Measurements from ENCODE around the gene PET117. TPM values are rescaled to one million over a fixed set of nuclear protein-coding genes. Genes with fewer than 3 reads are reported as not detected.
"Not testable (repeated sequence)": the region's sequence is repeated elsewhere in the genome, so short reads cannot be mapped to it uniquely, and the experiment has no call there.

The PET117 gene
- 10.7 and 13.0 TPM in 2 replicates for total RNA-seq
- total RNA-seq (2013), result 17.2 TPM
- 2.1 and 5.1 TPM in 2 replicates for polyA plus RNA-seq
- polyA minus RNA-seq, result 4.4 and 5.8 TPM in 2 replicates

- Histone ChIP-seq H3K79me2 (ENCODE audit: control insufficient read depth, insufficient read depth, low read length) (peaks cover 26% of the 10 kb centered on the region), H3K4me2 (replicated peaks; ENCODE audit: low read depth, low read length, poor library complexity, severe bottlenecking) (peak within 1 kb of the TSS; percentile 98), H2AFZ (ENCODE audit: insufficient read depth, low read depth, low read length, poor library complexity, severe bottlenecking) (peak within 1 kb of the TSS; percentile 100), H3K27ac (ENCODE audit: low read length in 2 of 2) (peak within 1 kb of the TSS; percentile 65 to 77), H3K9ac (ENCODE audit: low read length) (peak within 1 kb of the TSS; percentile 79), H3K4me1 (ENCODE audit: control insufficient read depth in 2 of 2, insufficient read depth in 2 of 2, low read length in 2 of 2) (peaks cover 15 to 25% of the 10 kb centered on the region in 2 donors), H4K20me1 (ENCODE audit: control insufficient read depth, insufficient read depth, low read length, poor library complexity, severe bottlenecking) (peaks cover 14% of the 10 kb centered on the region), H3K9me3 (ENCODE audit: control extremely low read depth in 1 of 3, control insufficient read depth in 2 of 3, insufficient read depth in 1 of 3, low read length in 2 of 3) (no peaks in the 10 kb centered on the region), H3K36me3 (replicated peaks in 1 of 2; ENCODE audit: control extremely low read depth in 1 of 2, control insufficient read depth in 1 of 2, extremely low read depth in 1 of 2, insufficient read depth in 2 of 2, low read length in 1 of 2) (no peaks in the 10 kb centered on the region), H3K27me3 (replicated peaks in 1 of 4; ENCODE audit: control extremely low read depth in 1 of 4, control insufficient read depth in 3 of 4, insufficient read depth in 4 of 4, low read length in 3 of 4) (peaks cover 0 to 4% (median 0%) of the 10 kb centered on the region in 4 experiments), H3K4me3 (ENCODE audit: control extremely low read depth in 1 of 5, extremely low read depth in 1 of 5, insufficient read depth in 1 of 5, low read depth in 2 of 5, low read length in 4 of 5) (peak within 1 kb of the TSS; percentile 48 to 93 (median 85))
- no peaks in the 10 kb centered on the region for H3K27me3 Mint-ChIP-seq
- TF ChIP-seq CTCF (IDR thresholded peaks at IDR 0.05) (no peak), EZH2 (IDR thresholded peaks at IDR 0.05; ENCODE audit: borderline replicate concordance, insufficient read depth, low read depth, low read length, poor library complexity, severe bottlenecking) (no peak)
- WGBS (ENCODE audit: insufficient coverage), result under 1% methylated on average over 86 of the region's 87 CpGs
- peak within 1 kb of the TSS; percentile 95 for H3K27ac Mint-ChIP-seq
- H3K4me1 Mint-ChIP-seq, result peaks cover 27% of the 10 kb centered on the region
- H3K4me3 Mint-ChIP-seq, result peak within 1 kb of the TSS; percentile 92
- CTCF ChIA-PET, result interaction anchor here (0.9 to 1.5 kb wide), 2 partner anchors 455 to 459 kb away, joined by 3 to 7 read pairs; partner anchors contain the start of gene RRBP1
- DNase-seq (peak; percentile 97), ATAC-seq (ENCODE audit: low read depth) (peak; percentile 88)
- intact Hi-C loops (cut with micrococcal nuclease), result loop anchor here (1.0 to 5.0 kb wide), 8 partner anchors 151 to 655 kb away; partner anchors contain the start of genes DSTN, DTD1, MGME1 and RRBP1
- POLR2A ChIA-PET, result interaction anchor here (0.5 to 1.2 kb wide), 4 partner anchors 135 to 329 kb away, joined by 3 to 7 read pairs (median 4); partner anchors contain the start of genes DZANK1 and ZNF133
- no peaks in the 10 kb centered on the region for H3K9me3 Mint-ChIP-seq (ENCODE audit: insufficient read depth)
Observed at GRCh38 chr20:18137412-18138265, at the start of gene PET117, which contains the start of gene KAT14. Gene PET117, plus strand, starts transcription at chr20:18137863. Its CDS starts 93 bp downstream, at chr20:18137956. Gene KAT14, plus strand, starts transcription at chr20:18137863. Its CDS starts 4,798 bp downstream, at chr20:18142661.

- H3K4me3 Mint-ChIP-seq; H4K20me1 ChIP-seq (ENCODE audit: control insufficient read depth, insufficient read depth, low read length, poor library complexity, severe bottlenecking); H3K27me3 ChIP-seq (replicated peaks in 1 of 4; ENCODE audit: control extremely low read depth in 1 of 4, control insufficient read depth in 3 of 4, insufficient read depth in 4 of 4, low read length in 3 of 4); H3K9me3 Mint-ChIP-seq (ENCODE audit: insufficient read depth); H2AFZ ChIP-seq (ENCODE audit: insufficient read depth, low read depth, low read length, poor library complexity, severe bottlenecking); H3K36me3 ChIP-seq (replicated peaks in 1 of 2; ENCODE audit: control extremely low read depth in 1 of 2, control insufficient read depth in 1 of 2, extremely low read depth in 1 of 2, insufficient read depth in 2 of 2, low read length in 1 of 2); H3K4me3 ChIP-seq (ENCODE audit: control extremely low read depth in 1 of 5, extremely low read depth in 1 of 5, insufficient read depth in 1 of 5, low read depth in 2 of 5, low read length in 4 of 5); H3K27ac ChIP-seq (ENCODE audit: low read length in 2 of 2); H3K9ac ChIP-seq (ENCODE audit: low read length); ATAC-seq (ENCODE audit: low read depth); H3K4me1 ChIP-seq (ENCODE audit: control insufficient read depth in 2 of 2, insufficient read depth in 2 of 2, low read length in 2 of 2); intact Hi-C loops (cut with micrococcal nuclease); CTCF ChIA-PET; POLR2A ChIA-PET; H3K4me2 ChIP-seq (replicated peaks; ENCODE audit: low read depth, low read length, poor library complexity, severe bottlenecking); H3K4me1 Mint-ChIP-seq; H3K9me3 ChIP-seq (ENCODE audit: control extremely low read depth in 1 of 3, control insufficient read depth in 2 of 3, insufficient read depth in 1 of 3, low read length in 2 of 3); H3K27ac Mint-ChIP-seq; H3K79me2 ChIP-seq (ENCODE audit: control insufficient read depth, insufficient read depth, low read length); DNase-seq: not testable (repeated sequence)
- H3K27me3 Mint-ChIP-seq, result peaks cover 13% of the 10 kb centered on the region
- WGBS (ENCODE audit: insufficient coverage), result 87% methylated on average over 2 of the region's 3 CpGs
Observed at GRCh38 chr20:18088298-18088697, 49.4 kb upstream of the PET117 start.

- CTCF ChIA-PET; H3K79me2 ChIP-seq (ENCODE audit: control insufficient read depth, insufficient read depth, low read length); H3K27me3 ChIP-seq (replicated peaks in 1 of 4; ENCODE audit: control extremely low read depth in 1 of 4, control insufficient read depth in 3 of 4, insufficient read depth in 4 of 4, low read length in 3 of 4); H3K27ac Mint-ChIP-seq; H3K27ac ChIP-seq (ENCODE audit: low read length in 2 of 2); H3K4me3 Mint-ChIP-seq; H3K4me3 ChIP-seq (ENCODE audit: control extremely low read depth in 1 of 5, extremely low read depth in 1 of 5, insufficient read depth in 1 of 5, low read depth in 2 of 5, low read length in 4 of 5); H3K9ac ChIP-seq (ENCODE audit: low read length); H3K9me3 Mint-ChIP-seq (ENCODE audit: insufficient read depth); H3K9me3 ChIP-seq (ENCODE audit: control extremely low read depth in 1 of 3, control insufficient read depth in 2 of 3, insufficient read depth in 1 of 3, low read length in 2 of 3); POLR2A ChIA-PET; H3K4me2 ChIP-seq (replicated peaks; ENCODE audit: low read depth, low read length, poor library complexity, severe bottlenecking); H4K20me1 ChIP-seq (ENCODE audit: control insufficient read depth, insufficient read depth, low read length, poor library complexity, severe bottlenecking); H3K36me3 ChIP-seq (replicated peaks in 1 of 2; ENCODE audit: control extremely low read depth in 1 of 2, control insufficient read depth in 1 of 2, extremely low read depth in 1 of 2, insufficient read depth in 2 of 2, low read length in 1 of 2); H3K4me1 Mint-ChIP-seq; ATAC-seq (ENCODE audit: low read depth); intact Hi-C loops (cut with micrococcal nuclease); DNase-seq; H2AFZ ChIP-seq (ENCODE audit: insufficient read depth, low read depth, low read length, poor library complexity, severe bottlenecking); H3K4me1 ChIP-seq (ENCODE audit: control insufficient read depth in 2 of 2, insufficient read depth in 2 of 2, low read length in 2 of 2): not testable (repeated sequence)
- WGBS (ENCODE audit: insufficient coverage), result 90% methylated on average over 4 of the region's 11 CpGs
- H3K27me3 Mint-ChIP-seq, result peaks cover 13% of the 10 kb centered on the region
Observed at GRCh38 chr20:18088841-18089240, 48.8 kb upstream of the PET117 start.

All from B cell (primary cell).